ENCODE results near the gene BLOC1S3. TPM values are rescaled to one million over a fixed set of nuclear protein-coding genes. Genes with fewer than 3 reads are reported as not detected.

The BLOC1S3 gene
- total RNA-seq, 2 donors from 2014 or later, result 15.4 to 20.5 TPM

DNA sequence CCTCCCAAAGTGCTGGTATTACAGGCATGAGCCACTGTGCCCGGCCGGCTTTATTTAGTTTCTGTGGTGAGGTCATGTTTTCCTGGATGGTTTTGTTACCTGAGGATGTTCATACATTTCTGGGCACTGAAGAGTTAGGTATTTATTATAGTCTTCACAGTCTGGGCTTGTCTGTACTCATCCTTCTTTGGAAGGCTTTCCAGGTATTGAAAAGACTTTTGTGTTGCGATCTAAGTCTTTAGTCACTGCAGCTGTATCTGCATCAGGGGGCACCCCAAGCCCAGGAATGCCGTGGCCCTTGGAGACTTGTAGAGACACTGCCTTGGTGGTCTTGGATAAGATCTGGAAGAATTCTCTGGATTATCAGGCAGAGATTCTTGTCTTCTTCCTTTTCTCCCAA is 12.8 kb downstream of the BLOC1S3 start:
- Mint-ChIP-seq H3K9me3 (no peaks in the 10 kb centered on the region), H3K27ac (no peak overlapping the region), H3K4me3 (no peak overlapping the region), H3K36me3 (no peaks in the 10 kb centered on the region), H3K27me3 (no peaks in the 10 kb centered on the region), H3K4me1 (ENCODE audit: low read depth in 2 of 2) (no peaks in the 10 kb centered on the region)
- ATAC-seq, result no peak
- no peak for DNase-seq (ENCODE audit: low spot score)

DNA sequence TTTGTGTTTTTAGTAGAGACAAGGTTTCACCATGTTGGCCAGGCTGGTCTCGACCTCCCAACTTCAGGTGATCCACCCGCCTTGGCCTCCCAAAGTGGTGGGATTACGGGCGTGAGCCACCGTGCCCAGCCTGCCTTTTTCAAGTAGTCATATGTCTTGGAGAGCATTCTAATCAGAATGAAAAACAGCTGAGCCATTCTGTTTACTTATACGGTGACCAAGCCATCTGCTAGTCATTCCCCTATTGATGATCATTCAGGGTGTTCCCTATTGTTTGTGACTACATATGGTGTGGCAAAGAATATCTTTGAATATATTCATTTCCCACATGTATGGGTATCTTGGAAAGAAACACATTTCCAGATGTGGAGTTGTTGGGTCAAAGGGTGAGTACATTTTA is 17.2 kb downstream of the BLOC1S3 start:
- H3K4me1 Mint-ChIP-seq (ENCODE audit: low read depth in 2 of 2), result no peaks in the 10 kb centered on the region
- no peak overlapping the region for H3K4me3 Mint-ChIP-seq
- no peak for DNase-seq (ENCODE audit: low spot score)
- H3K36me3 Mint-ChIP-seq, result no peaks in the 10 kb centered on the region
- H3K9me3 Mint-ChIP-seq, result no peaks in the 10 kb centered on the region
- ATAC-seq, result no peak
- no peaks in the 10 kb centered on the region for H3K27me3 Mint-ChIP-seq
- H3K27ac Mint-ChIP-seq, result no peak overlapping the region

DNA sequence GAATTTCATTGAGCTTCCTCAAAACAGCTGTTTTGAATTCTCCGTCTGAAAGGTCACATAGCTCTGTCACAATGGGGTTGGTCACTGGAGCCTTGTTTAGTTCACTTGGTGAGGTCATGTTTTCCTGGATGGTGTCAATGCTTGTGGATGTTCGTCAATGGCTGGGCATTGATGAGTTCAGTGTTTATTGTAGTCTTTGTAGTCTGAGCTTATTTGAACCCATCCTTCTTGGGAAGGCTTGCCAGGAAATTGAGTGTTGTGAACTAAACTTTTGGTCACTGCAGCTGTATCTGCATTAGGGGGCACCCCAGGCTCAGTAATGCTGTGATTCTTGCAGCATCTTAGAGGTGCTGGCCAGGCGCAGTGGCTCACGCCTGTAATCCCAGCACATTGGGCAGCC is 22.0 kb downstream of the BLOC1S3 start:
- DNase-seq (ENCODE audit: low spot score) (no peak), ATAC-seq (no peak)
- H3K27ac Mint-ChIP-seq, result no peak overlapping the region
- H3K4me3 Mint-ChIP-seq, result no peak overlapping the region
- H3K9me3 Mint-ChIP-seq, result no peaks in the 10 kb centered on the region
- no peaks in the 10 kb centered on the region for H3K36me3 Mint-ChIP-seq
- no peaks in the 10 kb centered on the region for H3K27me3 Mint-ChIP-seq
- H3K4me1 Mint-ChIP-seq (ENCODE audit: low read depth in 2 of 2), result no peaks in the 10 kb centered on the region

DNA sequence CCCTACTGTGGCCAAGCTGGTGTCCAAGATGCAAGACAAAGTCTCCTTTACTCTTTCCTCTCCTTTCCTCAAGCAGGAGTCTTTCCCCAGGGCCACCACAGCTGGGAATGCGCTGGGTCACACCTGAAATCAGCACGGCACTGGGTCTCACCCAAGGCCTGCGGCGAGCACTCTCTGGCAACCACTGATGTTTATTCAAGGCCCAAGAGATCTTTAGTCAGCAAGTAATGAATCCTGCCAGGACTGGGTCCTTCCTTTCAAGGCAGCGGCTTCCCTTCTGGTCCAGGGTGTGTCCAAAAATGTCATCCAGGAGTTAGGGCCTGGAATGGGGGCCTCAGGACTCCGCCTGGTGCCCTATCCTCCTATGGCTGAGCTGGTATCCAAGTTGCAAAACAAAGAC is 24.1 kb downstream of the BLOC1S3 start:
- H3K27me3 Mint-ChIP-seq, result no peaks in the 10 kb centered on the region
- DNase-seq (ENCODE audit: low spot score) (no peak), ATAC-seq (no peak)
- no peaks in the 10 kb centered on the region for H3K36me3 Mint-ChIP-seq
- no peaks in the 10 kb centered on the region for H3K9me3 Mint-ChIP-seq
- no peak overlapping the region for H3K27ac Mint-ChIP-seq
- no peaks in the 10 kb centered on the region for H3K4me1 Mint-ChIP-seq (ENCODE audit: low read depth in 2 of 2)
- no peak overlapping the region for H3K4me3 Mint-ChIP-seq

DNA sequence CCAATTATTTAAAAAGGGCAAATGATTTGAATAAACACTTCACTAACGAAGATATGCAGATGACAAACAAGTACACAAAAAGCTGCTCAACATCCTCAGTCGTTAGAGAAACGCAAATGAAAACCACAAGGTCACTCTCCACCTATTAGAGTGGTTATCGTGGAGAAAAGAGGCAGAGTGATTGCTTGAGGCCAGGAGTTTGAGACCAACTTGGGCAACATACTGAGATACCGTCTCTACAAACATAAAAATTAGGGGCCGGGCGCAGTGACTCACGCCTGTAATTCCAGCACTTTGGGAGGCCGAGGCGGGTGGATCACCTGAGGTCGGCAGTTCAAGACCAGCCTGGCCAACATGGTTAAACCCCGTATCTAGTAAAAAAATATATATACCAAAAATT is 27.2 kb downstream of the BLOC1S3 start:
- no peak overlapping the region for H3K27ac Mint-ChIP-seq
- H3K4me1 Mint-ChIP-seq (ENCODE audit: low read depth in 2 of 2), result peaks cover 0 to 5% of the 10 kb centered on the region in 2 donors
- no peaks in the 10 kb centered on the region for H3K36me3 Mint-ChIP-seq
- ATAC-seq, result no peak
- H3K4me3 Mint-ChIP-seq, result no peak overlapping the region
- no peaks in the 10 kb centered on the region for H3K9me3 Mint-ChIP-seq
- H3K27me3 Mint-ChIP-seq, result no peaks in the 10 kb centered on the region
- DNase-seq (ENCODE audit: low spot score), result no peak

DNA sequence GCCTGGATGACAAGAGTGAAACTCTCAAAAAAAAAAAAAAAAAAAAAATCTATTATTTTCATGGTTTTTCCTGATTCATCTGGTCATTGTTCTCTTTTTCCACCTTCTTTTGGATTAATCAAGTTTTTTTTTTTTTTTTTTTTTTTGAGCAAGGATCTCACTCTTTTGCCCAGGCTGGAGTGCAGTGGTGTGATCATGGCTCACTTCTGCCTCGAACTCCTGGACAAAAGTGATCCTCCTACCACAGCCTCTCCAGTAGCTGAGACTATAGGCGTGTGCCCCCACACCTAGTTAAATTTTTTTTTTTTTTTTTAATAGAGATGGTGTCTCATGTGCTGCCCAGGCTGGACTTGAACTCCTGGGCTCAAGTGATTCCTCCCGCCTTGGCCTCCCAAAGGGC is 27.7 kb downstream of the BLOC1S3 start:
- H3K4me3 Mint-ChIP-seq, result no peak overlapping the region
- ATAC-seq, result no peak
- H3K9me3 Mint-ChIP-seq, result no peaks in the 10 kb centered on the region
- no peak for DNase-seq (ENCODE audit: low spot score)
- H3K4me1 Mint-ChIP-seq (ENCODE audit: low read depth in 2 of 2), result peaks cover 0 to 5% of the 10 kb centered on the region in 2 donors
- H3K27ac Mint-ChIP-seq, result no peak overlapping the region
- no peaks in the 10 kb centered on the region for H3K27me3 Mint-ChIP-seq
- H3K36me3 Mint-ChIP-seq, result no peaks in the 10 kb centered on the region

DNA sequence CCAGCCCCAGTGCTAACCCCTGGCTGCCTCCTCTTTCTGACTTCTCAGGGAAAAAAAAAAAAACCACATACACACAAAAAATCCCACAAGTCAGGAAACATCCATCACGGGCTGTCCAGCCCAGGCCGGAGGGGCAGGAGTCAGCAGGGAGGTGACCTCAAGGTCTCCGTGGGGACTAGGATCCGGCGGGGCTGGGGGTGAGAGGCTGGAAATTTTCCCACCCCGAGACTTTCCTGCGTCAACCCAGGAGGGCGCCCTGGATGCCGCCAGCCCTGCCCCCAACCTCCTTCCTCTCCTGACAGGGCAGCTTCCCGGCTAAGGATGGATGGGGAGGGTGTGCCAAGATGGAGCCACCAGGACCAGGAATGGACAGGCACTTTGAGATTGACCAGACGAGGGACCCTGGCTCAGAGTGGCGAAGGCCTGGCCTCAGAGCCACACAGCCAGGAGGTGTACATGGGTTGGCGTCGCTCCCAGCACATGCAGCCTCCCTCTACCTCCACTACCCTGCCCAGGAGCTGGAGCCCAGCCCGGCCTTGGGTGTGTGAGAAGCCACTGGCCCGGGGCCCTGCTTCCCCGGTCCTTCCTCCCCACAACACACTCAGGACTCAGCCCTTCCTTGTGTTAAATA is 33.3 kb downstream of the BLOC1S3 start:
- DNase-seq (ENCODE audit: low spot score) (no peak), ATAC-seq (peak in 1 of 2 donors; percentile 60)
- Mint-ChIP-seq H3K9me3 (no peaks in the 10 kb centered on the region), H3K27me3 (peaks cover 6 to 8% of the 10 kb centered on the region in 2 donors), H3K36me3 (no peaks in the 10 kb centered on the region), H3K4me3 (no peak overlapping the region), H3K4me1 (ENCODE audit: low read depth in 2 of 2) (peaks cover 5 to 9% of the 10 kb centered on the region in 2 donors), H3K27ac (no peak overlapping the region)

DNA sequence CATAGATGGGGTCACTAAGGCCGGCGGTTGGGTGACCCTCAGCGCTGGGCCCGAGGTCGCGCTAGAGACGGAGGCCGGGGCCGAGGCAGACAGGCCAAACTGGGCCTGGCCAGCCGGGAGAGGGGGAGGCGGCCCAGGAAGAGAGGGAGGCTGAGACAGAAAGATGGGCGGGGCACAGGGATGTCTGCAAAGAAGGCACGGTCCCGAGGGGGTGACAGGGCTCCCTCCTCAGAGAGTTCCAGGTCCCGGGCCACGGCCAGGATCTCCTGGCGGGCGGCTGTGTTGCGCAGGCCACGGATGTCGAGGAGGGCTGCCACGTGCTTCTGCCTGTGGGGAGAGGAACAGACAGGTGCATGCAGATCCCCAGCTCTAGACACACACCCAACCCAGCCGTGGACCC is 34.4 kb downstream of the BLOC1S3 start:
- no peaks in the 10 kb centered on the region for H3K9me3 Mint-ChIP-seq
- ATAC-seq, result no peak
- no peak overlapping the region for H3K4me3 Mint-ChIP-seq
- no peak for DNase-seq (ENCODE audit: low spot score)
- H3K36me3 Mint-ChIP-seq, result no peaks in the 10 kb centered on the region
- peaks cover 6 to 8% of the 10 kb centered on the region in 2 donors for H3K27me3 Mint-ChIP-seq
- H3K27ac Mint-ChIP-seq, result no peak overlapping the region
- H3K4me1 Mint-ChIP-seq (ENCODE audit: low read depth in 2 of 2), result peaks cover 5 to 9% of the 10 kb centered on the region in 2 donors

DNA sequence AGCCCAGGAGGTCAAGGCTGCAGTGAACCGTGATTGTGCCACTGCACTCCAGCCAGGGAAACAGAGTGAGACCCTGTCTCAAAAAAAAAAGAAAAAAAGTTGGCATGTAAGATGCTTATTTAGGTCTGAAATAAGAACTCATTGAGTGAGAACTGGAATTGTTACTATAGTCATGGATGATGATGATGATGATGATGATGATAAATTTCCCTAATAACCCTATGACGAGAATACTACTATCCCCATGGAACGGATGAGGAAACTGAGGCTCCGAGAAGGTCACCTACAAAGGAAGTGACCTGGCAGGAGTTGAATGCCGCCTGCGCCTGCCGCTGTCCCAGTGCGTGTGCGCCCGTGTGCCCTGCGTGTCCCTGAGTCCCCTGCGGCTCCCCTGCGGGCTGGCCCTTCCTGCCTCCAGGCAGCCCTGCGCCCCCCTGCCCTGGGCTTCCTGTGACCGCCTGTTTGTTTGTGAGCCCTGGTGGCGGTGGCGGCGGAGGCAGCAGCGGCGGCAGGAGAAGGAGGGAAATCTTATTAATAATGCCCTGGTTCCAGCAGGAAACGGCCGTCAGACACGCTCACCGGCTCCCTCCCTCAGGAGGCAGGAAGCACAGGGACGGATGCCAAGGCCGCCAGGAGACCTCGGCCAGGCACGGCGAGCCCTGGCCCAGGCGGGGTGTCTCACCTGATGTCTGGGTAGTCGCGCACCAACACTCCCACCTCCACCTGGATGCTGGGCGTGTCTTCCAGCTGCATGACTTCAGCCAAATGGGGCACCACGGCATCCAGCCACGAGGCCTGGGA is 37.0 kb downstream of the BLOC1S3 start:
- H3K27me3 Mint-ChIP-seq, result peaks cover 10 to 20% of the 10 kb centered on the region in 2 donors
- peaks cover 0 to 11% of the 10 kb centered on the region in 2 donors for H3K4me1 Mint-ChIP-seq (ENCODE audit: low read depth in 2 of 2)
- H3K4me3 Mint-ChIP-seq, result no peak overlapping the region

DNA sequence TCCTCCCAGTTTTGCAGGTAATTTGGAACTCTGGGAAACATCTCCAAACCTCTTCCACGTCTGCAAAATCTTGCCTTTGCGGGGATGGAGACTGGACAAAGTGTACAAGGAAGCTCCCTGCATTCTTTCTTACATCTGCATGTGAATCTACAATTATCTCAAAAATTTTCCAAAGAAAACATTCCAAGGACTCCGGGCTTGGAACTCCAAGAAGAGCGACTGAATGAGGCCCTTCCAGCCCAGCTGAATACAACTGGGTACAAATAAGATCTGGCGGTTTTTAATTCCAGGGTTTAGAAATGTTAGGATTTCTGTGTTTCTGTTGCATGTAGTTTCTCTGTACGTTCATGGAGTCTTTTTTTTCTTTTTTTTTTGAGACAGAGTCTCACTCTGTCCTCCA is 38.1 kb downstream of the BLOC1S3 start:
- peaks cover 10 to 22% of the 10 kb centered on the region in 2 donors for H3K27me3 Mint-ChIP-seq
- no peak overlapping the region for H3K4me3 Mint-ChIP-seq
- ATAC-seq (no peak), DNase-seq (ENCODE audit: low spot score) (no peak)
- no peaks in the 10 kb centered on the region for H3K9me3 Mint-ChIP-seq
- H3K36me3 Mint-ChIP-seq, result no peaks in the 10 kb centered on the region
- peaks cover 0 to 11% of the 10 kb centered on the region in 2 donors for H3K4me1 Mint-ChIP-seq (ENCODE audit: low read depth in 2 of 2)
- H3K27ac Mint-ChIP-seq, result no peak overlapping the region

More for the DNA sequence above, 37.0 kb downstream of the BLOC1S3 start:
- ATAC-seq, result no peak
- Mint-ChIP-seq H3K9me3 (no peaks in the 10 kb centered on the region), H3K27ac (no peak overlapping the region), H3K36me3 (no peaks in the 10 kb centered on the region)
- no peak for DNase-seq (ENCODE audit: low spot score)

DNA sequence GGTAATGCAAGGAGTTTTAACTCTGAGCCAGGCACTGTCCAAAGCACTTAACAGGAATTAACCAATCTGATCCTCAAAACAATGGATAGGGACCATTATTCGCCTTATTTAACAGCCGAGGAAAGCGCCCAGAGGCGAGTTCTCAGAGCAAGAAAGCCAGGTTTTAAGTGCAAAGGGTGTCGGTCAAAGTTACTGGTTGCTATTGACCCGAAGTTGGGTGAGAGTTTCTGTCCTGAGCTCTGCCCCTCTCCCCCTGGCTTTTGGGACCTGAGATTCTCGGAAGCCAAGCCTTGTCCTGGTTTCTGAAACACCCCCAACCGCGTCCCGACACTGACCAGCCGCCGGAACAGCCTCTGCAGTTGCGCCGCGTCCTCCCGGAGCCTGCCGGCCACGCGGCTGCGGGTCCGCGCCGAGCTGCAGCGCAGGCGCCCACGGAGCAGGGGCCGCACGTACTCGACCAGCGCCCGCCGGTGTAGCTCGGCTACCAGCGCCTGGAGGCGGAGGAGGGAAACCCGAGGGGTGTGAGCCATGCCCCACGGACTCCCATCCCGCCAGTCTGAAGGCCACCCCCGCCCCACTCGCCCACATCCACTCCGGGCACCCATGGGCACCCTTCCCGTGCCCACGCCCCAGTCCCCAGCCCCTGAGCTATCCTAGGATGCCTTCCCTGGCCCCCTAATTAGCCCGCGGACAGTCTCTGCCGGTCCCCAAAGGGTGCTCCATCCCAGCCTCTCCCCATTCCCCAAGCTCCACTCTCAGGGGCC is 38.8 kb downstream of the BLOC1S3 start:
- Mint-ChIP-seq H3K4me1 (ENCODE audit: low read depth in 2 of 2) (peaks cover 0 to 11% of the 10 kb centered on the region in 2 donors), H3K27me3 (peaks cover 11 to 25% of the 10 kb centered on the region in 2 donors), H3K9me3 (no peaks in the 10 kb centered on the region), H3K36me3 (no peaks in the 10 kb centered on the region), H3K4me3 (no peak overlapping the region), H3K27ac (no peak overlapping the region)
- ATAC-seq (no peak), DNase-seq (ENCODE audit: low spot score) (no peak)

DNA sequence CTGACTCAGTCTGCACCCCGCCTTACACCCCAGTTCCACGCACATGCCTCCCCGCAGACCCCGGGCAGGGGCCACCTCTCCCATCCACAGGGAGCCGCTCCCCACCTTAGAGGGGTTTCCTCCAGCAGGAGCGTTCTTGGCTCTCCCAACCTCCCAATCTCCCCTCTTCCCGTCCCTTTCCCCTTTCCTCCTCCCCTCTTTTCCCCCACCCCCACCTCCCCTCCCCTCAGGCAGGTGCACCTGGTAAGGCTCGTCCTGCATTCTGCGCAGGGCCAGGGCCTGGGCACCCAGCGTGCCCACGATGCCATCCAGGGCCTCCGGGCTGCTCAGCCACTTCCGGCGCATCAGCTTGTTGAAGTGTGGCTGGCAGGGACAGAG is 39.4 kb downstream of the BLOC1S3 start:
- ATAC-seq (no peak), DNase-seq (ENCODE audit: low spot score) (no peak)
- Mint-ChIP-seq H3K4me1 (ENCODE audit: low read depth in 2 of 2) (peaks cover 0 to 11% of the 10 kb centered on the region in 2 donors), H3K27ac (no peak overlapping the region), H3K4me3 (no peak overlapping the region), H3K9me3 (no peaks in the 10 kb centered on the region), H3K27me3 (peaks cover 13 to 30% of the 10 kb centered on the region in 2 donors), H3K36me3 (no peaks in the 10 kb centered on the region)

DNA sequence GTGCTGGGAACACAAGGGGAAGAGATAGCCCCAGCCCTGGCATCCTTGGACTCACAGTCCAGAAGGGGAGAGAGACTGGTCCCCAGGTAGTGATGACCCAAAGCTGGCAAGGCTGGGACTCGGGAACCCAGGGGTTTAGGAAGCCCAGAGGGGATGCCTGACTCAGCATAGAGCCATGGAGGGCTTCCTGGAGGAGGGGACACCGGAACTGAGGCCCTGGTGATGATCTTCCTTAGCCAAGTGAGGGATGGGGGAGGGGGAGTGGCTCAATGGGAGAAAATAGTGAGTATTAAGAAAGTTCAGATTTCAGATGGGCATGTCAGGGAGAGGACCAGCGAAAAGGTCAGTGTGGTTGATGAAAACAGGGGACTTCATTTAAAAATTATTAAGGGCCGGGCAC is 39.8 kb downstream of the BLOC1S3 start:
- Mint-ChIP-seq H3K36me3 (no peaks in the 10 kb centered on the region), H3K9me3 (no peaks in the 10 kb centered on the region), H3K27ac (no peak overlapping the region), H3K27me3 (peaks cover 13 to 30% of the 10 kb centered on the region in 2 donors), H3K4me1 (ENCODE audit: low read depth in 2 of 2) (peaks cover 0 to 11% of the 10 kb centered on the region in 2 donors), H3K4me3 (no peak overlapping the region)
- ATAC-seq (no peak), DNase-seq (ENCODE audit: low spot score) (no peak)
